Activated CD4-positive, CD25-positive, alpha-beta regulatory T cell (primary cell): Measurements from ENCODE around the gene SRSF7.
A peak's percentile ranks its signal among the peaks of the same experiment; 100 is the strongest.

ENCODE experiments used
- DNase-seq, 4 experiments: peaks; one replicate each; lab custom pipeline; 2025; lab: John Stamatoyannopoulos, UW

SRSF7 gene

DNA sequence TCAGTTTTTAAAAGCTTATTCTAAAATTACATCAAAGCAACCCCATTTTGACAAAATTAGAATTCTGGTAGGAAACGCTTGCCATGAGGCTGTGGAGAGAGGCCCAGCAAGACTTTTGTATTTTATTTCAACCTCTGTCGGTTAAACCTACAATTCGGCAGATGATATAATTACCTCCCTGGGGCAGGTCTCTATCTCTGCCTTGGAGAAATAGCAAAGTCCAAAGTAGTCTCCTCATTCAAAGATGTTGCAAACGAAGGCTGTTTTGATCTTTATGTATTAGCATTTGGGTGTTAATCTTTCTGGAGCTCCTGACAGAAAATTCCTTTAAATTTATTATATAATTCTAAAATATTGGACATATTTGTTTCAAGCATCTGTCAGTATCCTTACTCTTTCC, 49.6 kb downstream of the SRSF7 start:
- no peak for DNase-seq

DNA sequence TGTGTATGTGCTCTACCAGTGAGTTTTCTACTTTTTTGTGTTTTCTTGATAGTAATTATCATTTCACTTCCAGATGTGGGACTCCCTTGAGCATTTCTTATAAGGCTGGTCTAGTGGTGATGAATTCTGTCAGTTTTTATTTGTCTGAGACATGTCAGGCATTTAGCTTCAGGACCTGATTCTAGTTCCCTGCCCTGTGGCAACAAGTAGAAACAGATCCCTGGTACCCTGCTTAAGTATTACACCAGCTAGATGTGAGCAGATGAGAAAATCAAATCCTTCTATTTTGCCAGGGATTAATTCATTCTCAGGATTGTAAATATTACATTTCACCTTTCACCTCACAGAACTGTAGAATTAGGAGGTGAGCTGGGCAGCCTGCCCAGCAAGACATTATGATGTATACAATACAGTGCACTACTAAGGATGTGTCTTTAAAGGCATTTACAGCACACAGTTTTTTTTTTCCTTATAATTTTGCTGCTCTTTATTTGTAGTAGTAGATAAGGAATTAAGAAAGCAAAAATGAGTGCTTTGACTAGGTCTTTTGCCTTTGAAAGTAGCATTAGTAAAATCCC, 50.2 kb downstream of the SRSF7 start:
- DNase-seq: no peak

DNA sequence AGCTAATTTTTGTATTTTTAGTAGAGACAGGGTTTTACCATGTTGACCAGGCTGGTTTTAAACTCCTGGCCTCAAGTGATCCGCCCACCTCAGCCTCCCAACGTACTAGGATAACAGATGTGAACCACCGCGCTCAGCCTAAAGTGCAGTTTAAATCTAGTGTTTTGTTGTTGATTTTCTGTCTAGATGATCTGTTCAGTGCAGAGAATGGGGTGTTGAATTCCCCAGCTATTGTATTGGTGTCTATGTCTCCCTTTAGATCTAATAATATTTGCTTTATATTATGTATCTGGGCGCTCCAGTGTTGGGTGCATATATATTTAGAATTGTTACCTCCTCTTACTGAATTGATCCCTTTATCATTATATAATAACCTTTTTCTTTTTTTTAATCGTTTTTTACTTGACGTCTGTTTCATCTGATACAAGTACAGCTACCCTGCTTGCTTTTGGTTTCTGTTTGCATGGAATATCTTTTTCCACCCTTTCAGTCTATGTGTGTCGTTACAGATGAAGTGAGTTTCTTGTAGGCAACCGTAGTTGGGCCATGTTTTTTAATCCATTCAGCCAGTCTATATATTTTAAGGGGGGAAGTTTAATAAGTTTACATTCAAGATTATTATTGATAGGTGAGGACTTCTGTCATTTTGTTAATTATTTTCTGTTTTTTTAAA, 50.9 kb downstream of the SRSF7 start:
- DNase-seq: no peak

DNA sequence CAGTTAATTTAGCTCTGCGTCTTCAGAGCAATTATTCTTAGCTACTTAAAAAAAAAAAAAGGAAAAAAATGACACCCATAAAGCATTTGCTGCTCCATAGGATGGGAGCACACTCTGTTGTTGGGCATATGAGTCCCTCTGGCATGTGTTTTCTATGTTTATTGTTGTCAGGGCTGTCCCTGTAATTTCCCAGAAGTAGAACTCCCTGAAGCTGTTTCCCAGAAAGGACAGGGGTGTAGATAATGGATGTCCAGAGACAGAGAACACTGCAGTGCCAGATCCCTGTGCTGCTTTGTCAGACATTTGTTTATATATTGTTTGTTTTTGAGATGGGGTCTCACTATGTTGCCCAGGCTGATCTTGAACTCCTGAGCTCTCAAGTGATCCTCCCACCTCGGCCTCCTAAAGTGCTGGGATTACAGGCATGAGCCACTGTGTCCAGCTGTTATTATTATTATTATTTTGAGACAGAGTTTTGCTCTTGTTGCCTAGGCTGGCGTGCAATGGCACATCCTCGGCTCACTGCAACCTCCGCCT, 52.6 kb downstream of the SRSF7 start:
- no peak for DNase-seq

DNA sequence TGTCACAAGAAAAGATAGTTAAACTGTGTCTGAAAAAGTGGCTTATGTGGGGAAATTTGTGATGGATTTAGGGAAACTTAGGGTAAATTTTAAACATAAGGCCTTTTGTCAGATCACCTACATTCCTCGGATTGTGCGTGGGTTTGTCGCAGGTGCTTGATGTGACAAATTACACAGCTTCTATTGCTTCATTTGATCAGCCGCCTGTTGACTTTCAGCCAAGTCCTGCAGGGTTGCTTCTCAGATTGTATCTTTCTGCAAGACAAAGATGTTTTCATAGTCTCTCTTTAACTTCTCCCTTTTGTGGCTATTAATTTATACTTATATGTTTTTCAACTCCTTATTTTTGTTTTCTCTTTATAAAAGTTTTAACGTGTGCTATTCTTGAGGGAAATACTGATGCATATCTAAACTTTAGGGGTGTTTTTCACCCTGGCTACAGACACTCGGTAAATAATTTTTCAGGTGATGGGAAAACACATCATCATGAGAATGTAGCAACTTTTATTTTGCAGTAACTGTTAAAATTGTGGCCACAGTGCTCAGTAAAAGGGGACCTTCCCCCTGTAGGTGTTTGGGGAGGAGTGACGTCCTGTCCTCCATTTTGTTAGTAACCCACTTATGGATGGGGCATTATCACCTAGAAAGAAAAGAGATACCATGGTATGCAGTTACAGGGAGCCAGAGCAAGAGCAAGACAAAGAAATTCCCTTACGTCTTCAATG, 53.9 kb downstream of the SRSF7 start:
- peak in 1 of 4 experiments; percentile 4 for DNase-seq
